HEK293T (cell line): ENCODE measurements around the gene GLDN.

Experiments
- BHLHE40 ChIP-seq: fragments of 450-650 bp; IDR thresholded peaks from 2 replicates; pipeline ENCODE4 v1.6.1; 2016; ENCODE audit warnings: mild to moderate bottlenecking, moderate library complexity, borderline replicate concordance
- ZNF384 ChIP-seq: fragments of 450-650 bp; IDR thresholded peaks from 2 replicates; pipeline ENCODE4 v1.6.1; 2016

GRCh38 chr15:51425517-51426040 lies 84.1 kb downstream of the GLDN start:
- TF ChIP-seq ZNF384 (no peak), BHLHE40 (no peak)
